CD4-positive, alpha-beta T cell treated with Interleukin-6 at 100 ng/mL for 8 hours (primary cell): ENCODE measurements around the gene FOXE1.

ENCODE experiments used
- DNase-seq: peaks from one replicate; pipeline ENCODE4 v3.0.0-alpha.2; 2020; ENCODE audit warnings: mixed read lengths, low spot score

FOXE1 gene

DNA sequence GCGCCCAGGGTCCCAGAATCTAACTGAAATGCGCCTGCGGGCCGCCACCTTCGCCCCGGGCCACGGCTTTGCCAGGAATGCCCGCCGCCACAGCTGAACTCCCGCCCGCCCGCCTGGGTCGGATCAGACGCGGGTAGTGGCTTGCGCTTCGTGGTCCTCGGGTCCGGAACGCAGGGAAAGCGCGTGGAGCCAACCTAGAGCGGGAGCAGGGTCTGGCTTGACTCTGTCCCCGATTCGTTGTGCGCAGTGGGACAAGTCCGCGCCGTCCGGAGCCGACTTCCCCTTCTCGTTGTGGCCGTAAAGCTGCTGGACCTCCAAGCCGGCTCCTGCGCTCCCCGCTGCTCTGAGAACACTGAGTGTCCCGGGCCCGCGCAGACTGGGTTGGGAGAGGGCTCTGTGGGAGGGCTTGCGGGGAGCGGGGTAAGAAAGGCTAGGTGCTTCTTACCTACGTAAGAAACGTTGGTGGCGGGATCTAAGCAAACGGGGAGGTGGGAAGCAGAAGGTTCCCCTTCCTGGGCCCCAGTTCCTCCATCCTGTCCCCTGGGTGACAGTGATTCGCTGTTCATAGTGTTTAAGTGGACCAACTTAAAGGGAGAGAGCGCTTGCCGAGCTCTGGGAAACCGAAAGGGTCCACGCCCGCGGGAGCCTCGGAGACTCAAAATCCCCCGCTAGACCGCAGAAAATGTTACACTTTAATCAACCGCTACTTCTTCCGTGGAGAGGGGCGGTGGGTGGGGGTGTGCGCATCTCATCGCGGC is 4.4 kb upstream of the FOXE1 start:
- DNase-seq, result no peak

DNA sequence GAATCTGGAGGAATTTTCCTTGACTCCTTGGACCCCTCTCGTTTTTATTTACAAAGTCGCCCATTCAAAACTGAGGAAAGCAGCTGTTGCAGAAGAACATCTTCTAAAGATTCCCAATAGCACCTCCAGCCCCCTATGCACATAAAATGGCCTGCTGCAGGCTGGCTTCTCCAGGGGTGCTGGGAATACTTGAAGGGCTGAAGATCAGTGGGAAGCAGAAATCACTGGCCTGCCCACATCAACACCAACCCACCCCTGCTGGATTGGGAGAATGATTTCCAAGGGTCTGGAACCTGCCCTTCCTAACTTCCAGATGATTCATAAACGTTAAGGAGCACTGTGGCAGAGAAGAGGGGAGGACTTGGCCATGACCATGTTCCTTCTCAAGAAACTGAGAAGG is 3.0 kb upstream of the FOXE1 start:
- no peak for DNase-seq

DNA sequence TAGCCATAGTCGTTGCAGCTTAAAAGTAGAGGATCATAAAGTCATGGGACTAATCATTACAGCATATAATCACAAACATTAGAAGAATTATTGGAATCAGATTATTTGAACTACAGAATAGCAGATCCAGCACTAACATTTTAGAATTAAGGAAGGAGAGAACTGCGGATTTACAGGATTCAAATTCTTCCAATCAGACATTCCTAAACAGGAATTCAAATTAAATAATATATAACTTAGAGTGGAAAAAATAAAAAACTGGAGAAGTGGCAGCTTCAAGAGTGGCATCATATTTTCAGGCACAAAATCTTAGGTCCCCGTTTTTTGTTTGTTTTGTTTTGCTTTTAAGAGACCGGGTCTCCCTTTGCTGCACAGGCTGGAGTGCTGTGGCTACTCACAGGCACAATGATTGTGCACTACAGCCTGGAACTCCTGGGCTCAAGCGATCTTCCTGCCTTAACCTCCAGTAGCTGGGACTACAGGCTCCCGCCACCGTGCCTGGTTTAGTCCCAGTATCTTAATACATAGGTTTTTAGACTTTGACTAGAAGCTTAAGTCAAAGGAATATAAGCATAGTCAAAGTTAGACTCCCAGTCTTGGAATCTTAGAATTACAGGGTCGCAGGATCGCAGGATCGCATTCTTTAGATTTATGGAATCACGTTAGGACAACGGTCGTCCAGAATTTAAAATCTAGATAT is 2.1 kb upstream of the FOXE1 start:
- DNase-seq, result no peak

DNA sequence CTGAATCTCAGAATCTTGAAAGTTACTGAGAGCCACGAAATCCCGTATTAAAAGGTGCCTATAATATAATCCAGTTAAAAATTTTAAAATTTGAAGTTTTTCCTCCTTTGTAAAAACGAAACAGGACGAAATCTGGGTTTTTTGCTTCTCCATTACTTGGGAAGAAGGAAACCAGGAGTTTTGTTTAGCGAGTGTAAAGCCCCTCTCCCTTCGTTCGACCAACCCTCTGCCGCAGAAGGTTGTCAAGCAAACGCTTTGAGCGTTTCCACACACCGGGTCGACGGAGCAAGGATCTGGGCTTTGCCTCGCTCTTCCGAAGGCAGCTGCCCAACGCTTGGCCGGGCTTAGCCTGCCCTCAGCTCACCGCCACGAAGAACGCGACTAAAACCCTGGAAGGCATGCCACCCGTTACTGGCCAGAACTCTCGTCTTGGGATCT is 1.6 kb upstream of the FOXE1 start:
- DNase-seq, result no peak

DNA sequence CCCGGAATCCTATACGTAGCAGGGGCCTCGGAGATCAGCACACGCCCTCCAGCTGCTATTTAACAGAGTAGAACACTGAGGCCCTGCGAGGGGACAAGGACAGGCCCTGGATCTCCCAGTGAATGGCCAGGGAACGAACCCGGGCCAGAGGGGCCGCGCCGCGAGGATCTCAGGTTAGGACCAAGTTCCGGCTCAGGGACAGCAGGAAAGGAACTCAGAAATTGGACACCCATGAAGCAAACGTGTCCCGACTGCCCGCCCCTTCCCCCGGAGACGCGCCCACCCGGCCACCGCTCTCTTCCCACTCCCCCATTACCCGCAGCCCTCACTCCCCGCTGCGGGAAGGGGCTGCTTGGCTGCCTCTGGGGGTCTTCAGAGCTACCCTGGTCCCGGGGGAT is 1.0 kb upstream of the FOXE1 start:
- no peak for DNase-seq

DNA sequence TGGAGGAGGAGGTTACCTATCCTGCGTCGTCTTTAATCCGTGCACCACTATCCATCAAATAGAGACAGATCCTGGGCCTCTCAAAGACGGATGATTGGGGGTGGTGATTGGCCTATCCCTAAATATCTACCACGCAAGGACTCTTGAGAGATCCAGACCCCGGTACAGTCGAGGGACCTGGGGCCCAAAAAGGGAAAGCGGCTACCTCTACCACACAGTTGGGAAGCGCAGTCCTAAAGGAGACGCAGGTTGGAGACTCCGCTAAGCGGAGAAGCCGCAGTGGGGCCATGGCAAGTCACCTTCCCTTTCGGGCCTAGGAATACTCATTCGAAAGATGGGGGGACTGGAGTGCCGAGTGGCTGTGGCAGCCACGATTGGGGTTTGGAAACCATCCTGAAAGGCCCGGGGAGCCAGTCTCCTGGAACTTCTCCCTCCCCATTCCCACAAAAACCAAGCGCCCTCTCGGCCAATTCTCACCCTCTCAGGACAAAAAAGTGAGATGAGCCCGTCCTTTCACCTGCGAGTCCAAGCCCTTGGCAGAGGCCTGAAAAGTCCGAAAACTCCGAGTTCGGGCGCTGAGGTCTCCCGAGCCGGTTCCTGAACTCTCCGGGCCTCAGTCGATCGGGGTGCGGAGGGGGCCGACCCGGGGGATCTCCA is 499 bp upstream of the FOXE1 start:
- DNase-seq, result no peak

DNA sequence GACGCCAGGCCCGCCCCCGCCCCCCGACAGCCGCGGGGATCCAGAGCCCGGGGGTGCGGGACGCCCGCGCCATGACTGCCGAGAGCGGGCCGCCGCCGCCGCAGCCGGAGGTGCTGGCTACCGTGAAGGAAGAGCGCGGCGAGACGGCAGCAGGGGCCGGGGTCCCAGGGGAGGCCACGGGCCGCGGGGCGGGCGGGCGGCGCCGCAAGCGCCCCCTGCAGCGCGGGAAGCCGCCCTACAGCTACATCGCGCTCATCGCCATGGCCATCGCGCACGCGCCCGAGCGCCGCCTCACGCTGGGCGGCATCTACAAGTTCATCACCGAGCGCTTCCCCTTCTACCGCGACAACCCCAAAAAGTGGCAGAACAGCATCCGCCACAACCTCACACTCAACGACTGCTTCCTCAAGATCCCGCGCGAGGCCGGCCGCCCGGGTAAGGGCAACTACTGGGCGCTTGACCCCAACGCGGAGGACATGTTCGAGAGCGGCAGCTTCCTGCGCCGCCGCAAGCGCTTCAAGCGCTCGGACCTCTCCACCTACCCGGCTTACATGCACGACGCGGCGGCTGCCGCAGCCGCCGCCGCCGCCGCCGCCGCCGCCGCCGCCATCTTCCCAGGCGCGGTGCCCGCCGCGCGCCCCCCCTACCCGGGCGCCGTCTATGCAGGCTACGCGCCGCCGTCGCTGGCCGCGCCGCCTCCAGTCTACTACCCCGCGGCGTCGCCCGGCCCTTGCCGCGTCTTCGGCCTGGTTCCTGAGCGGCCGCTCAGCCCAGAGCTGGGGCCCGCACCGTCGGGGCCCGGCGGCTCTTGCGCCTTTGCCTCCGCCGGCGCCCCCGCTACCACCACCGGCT is 1.0 kb downstream of the FOXE1 start:
- peak; percentile 48 for DNase-seq

DNA sequence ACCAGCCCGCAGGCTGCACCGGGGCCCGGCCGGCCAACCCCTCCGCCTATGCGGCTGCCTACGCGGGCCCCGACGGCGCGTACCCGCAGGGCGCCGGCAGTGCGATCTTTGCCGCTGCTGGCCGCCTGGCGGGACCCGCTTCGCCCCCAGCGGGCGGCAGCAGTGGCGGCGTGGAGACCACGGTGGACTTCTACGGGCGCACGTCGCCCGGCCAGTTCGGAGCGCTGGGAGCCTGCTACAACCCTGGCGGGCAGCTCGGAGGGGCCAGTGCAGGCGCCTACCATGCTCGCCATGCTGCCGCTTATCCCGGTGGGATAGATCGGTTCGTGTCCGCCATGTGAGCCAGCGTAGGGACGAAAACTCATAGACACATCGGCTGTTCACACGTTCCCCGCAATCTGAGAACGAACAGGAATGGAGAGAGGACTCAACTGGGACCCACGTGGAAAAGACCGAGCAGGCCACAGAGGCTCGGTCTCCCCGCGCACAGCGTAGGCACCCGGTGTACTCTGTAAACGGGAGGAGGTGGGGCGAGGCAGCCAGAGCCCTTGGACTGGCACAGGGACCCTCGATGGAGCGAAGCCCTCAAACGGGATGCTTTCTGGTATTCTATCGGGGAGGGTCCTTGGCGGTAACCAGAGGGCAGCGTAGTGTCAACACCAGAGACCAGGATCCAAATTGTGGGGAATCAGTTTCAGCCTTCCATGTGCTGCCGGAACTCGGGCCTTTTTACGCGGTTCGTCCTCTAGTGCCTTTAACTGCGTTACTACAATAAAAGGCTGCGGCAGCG is 1.9 kb downstream of the FOXE1 start:
- DNase-seq, result no peak

DNA sequence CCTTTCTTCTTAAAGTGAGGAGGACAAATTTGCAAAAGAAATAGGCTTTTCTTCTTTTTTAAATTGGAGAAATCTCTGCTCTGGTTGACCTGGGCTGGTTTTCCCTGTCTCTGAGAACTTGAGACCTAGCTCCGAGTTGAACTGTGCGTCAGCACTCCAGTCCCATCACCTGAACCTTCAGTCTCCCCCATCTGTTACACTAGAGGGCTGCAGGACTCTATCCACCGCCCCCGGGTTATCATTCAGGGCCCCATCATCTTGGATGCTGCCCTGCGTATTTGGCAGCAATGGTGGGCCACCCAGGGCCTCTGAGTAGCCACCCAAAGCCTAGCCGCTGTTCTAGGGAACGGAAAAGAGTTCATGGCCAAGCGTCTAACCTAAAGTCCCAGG is 2.5 kb downstream of the FOXE1 start:
- DNase-seq, result no peak

DNA sequence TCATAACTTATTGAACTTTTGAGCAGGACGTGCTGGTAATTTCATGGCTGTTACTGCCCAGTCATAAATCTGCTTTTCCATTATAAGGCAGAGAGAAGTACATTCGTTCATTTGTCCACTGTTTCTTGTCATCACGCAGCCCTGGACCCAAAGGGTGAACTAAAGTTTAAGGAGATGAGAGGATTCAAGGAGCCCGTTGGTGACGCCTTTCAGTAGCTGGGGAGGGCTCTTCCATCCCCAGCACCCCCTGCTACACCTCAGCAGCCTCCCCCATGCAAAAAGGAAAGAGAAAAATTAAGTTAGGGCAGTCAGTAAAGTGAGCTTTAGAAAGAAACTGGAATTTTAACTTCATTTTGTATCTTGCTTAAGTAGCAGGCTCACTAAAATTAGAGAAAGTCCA is 2.9 kb downstream of the FOXE1 start:
- no peak for DNase-seq

DNA sequence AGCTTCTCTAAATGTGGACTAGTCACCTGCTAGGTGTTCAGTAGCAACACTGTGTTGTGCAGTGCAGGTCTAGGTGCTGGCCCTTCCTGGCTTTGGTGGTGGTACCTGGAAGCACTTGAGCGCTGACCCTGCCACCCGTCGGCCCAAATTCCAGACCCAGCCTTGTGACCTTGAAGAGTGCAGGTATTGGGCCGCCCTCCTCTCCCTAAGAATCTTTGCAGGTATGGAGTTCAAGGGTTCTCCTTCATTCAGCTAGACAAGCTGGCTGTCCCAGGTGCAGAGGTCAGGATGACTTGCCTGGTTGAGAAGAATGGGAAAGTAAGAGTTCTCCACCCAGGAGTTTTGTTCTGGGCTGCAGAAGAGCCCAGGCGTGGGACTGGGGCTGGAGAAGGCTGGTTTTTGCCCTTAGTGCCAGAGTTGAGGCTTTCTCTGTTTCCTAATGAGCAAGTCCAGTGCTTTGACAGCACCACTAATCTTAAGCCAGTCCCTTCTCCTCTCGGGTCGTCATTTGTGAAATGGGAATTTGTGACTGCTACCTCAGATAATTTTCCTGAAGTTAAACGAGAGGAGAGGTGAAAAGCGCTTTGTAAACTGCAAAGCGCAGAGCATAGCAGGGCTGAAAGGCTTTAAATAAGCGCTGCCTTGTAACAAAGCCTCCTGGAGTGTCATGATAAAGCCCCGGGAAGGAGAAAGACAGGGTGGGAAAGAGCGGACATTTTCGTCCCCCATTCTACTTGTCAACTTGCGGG is 4.0 kb downstream of the FOXE1 start:
- DNase-seq, result no peak

DNA sequence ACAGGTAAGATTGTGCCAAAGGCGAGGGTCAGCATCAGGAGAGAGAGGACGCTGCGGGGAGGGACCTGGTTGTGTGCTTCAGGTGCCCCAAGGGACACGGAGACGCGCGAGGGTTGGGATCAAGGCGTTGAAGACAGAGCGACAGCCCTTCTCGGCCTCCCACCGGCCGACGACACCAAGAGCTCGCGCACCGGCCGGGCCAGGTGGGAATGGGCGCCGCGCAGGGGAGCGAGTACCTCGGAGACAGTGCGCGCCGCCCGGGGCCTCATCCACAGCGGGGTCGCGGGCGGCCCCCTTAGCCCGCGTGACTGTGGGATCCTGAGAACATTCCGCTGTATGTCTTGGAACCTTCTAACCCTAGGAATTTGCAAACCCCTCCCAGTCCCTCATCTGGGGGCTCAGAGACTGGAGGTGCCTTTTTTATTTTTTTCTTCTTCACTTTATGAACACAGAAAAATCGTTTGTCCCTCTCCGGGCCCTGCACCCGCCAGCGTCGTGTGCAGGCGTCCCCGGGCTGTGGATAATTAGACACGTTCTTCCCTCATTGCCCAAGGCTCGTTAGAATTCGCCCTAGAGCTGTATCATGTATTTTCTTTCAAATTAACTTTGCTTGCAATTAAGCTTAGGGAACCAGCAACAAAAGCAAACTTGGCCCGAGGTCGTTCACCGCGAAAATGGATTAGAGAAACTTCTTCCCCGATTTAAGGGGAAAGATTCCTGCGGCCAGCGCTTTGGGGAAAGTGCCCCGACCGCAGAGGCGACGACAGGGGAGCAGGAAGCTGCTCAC is 4.8 kb downstream of the FOXE1 start:
- DNase-seq, result no peak

DNA sequence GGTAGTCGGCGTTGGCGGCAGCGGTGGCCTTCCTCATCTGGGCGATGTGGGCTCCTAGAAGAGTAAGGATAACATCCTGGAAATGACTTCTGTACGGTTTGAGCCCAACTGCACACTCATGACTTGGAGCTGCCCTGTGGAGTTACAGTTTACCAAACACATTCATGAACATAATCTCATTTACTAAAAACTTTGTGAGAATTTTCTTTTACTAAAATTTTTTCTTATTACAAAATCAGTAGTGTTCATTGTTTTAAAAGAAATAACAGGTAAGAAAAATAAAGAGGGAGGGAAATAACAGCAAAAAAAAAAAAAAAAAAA is 5.3 kb downstream of the FOXE1 start:
- DNase-seq, result no peak

DNA sequence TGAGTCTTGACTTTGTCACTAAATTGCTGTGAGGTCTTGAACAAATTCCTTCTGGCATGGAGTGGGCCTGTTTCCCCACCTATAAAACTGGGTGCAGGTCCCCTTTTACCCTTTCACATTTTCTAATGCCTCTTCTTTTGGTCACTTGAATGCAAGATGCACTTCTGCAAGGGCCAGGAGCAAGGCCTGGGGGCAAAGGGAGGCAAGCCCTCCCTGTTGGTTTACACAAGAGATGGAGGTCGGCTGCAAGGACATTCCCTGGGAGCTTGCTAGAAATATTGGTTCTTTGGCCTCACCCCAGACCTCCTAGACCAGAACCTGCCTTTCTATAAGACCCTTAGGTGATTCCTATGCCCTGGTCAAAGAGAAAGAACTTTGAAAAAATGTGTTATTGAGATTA is 5.8 kb downstream of the FOXE1 start:
- no peak for DNase-seq

DNA sequence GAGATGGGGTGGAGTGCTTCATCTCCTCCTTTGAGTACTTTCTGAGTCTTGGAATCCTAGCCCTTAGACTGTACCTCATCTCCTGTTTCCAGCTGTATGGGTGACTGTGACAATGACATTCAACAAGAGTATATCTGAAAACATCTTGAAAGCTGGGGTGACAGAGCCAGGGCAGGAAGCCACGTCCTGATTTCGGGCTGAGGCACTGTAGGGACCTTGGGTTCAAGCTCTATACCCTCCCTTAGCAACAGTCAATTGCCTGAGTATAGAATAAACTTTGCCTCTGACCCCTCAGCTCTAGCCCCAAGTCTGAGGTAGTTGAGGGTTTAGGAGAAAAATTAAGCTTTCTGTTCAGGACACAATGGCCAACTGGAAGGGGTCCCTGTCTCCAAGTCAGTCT is 6.3 kb downstream of the FOXE1 start:
- no peak for DNase-seq

DNA sequence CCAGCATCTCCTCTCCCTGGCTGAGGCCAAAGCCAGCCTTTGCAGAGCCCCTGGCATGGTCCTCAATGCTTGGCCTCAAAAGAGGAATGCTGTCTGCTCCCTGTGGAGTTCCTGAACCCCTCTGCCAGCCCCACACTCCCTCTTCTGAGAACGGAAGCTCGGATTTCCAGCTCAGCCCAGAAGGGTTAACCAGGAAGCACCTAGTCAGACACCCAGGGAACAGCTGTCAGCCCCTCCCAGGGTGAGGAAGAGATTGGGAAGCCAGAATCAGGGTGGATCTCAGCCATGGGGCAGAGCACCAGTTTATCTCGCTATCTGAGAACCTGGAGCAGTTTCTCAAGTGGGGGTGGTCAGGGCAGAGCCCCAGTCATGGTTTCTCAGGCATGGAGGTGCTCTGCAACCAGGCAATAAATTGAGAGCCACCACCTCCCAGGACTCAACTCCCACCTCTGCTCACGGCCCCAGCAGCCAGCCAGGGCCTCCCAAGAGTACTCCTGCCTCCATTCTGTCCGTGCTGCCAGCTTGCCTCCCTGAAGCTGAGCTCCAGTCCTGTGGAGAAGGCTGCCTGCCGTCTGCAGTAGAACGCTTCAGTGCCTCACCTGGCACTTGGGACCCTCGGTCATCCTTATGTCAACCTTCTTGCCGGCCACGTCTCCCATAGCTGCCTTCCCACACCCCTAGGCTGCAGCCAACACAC is 7.6 kb downstream of the FOXE1 start:
- DNase-seq, result no peak

DNA sequence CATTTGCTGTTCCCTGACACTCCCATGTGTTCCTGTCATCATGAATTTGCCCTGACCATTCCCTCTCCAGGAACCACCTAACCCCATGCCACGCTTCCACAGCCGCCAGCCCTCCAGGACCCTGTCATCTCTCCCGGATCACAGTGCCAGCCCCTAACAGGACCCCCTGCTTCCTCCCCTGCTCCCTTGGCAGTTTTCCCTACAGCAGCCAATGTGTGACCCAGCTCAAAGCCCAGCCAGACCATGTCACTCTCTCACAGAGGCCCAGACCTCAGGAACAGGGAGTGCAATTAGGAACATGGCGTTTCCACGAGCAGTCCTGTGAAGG is 8.1 kb downstream of the FOXE1 start:
- no peak for DNase-seq

DNA sequence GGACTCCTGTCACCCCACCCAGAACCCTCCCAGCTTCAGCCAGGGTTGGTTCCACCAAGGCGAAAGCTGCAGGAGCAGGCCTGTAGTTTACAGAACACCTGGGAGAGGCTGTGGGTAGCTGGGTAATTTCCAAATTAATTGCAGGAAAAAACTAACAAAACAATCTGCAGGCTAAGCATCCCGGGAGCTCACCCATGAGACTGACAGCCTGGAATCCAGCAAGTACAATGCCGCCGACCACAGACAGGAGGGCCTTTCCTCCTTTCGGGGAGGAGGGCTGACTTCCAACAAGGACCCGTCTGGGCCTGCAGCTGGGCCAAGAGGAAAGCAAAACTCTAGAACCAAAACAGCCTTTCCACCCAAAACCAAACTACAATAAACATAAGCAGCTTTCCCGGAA is 10.3 kb downstream of the FOXE1 start:
- no peak for DNase-seq

DNA sequence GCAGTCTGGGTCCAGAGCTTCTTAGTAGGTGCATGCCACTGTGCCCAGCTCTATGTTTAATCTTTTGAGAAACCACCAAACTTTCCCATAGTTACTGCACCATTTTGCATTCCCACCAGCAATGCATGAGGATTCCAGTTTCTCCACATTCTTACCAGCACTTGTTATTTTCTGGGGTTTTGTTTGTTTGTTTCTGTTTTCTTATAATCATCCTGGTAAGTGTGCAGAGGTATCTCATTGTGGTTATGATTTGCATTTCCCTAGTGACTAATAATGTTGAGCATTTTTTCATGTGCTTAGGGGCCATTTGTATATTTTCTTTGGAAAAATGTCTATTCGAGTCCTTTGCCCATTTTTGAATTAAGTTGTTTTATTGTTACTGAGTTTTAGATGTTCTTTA is 11.4 kb downstream of the FOXE1 start:
- DNase-seq, result no peak

DNA sequence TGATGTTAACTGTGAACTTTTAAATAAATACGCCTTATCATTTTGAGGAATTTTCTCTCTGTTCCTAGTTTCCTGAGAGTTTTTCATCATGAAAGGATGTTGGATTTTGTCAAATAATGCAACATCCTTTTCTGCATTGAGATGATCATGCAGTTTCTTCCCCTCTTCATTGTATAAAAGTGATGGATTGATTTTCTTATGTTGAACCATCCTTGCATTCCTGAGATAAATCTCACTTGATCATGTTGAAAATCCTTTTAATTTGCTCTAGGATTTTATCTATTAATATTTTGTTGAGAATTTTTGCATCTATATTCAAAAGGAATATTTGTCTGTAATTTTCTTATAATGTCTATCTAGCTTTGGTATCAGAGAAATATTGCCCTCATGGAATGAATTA is 13.3 kb downstream of the FOXE1 start:
- no peak for DNase-seq
